Liver (tissue), 9 donors: ENCODE results near the gene PRKN. TPM values are rescaled to one million over a fixed set of nuclear protein-coding genes. Genes with fewer than 3 reads are reported as not detected.

Experiments
- DNase-seq: peaks from one replicate; pipeline ENCODE4 v3.0.0-alpha.2; 2017; ENCODE audit warnings: low spot score
- H3K27ac ChIP-seq, 2 donors: one replicate each; pipeline ENCODE4 v1.7.0; 2013; ENCODE audit warnings: inconsistent platforms in 2 of 2, low read length in 2 of 2, control low read depth in 1 of 2, low read depth in 1 of 2, mild to moderate bottlenecking in 1 of 2
- H3K27me3 ChIP-seq, 4 donors: one replicate each; pipeline versions ENCODE4 v1.6.1 to v1.7.0; 2013; ENCODE audit warnings: low read length in 3 of 4, inconsistent platforms in 1 of 4, mild to moderate bottlenecking in 1 of 4, moderate library complexity in 1 of 4; ENCODE audit not compliant: control insufficient read depth in 4 of 4, insufficient read depth in 4 of 4
- H3K36me3 ChIP-seq, 4 donors: one replicate each; pipeline versions ENCODE4 v1.6.1 to v1.7.0; 2013; ENCODE audit warnings: low read length in 3 of 4, mild to moderate bottlenecking in 3 of 4, low read depth in 1 of 4, moderate library complexity in 1 of 4; ENCODE audit not compliant: control insufficient read depth in 4 of 4, insufficient read depth in 3 of 4
- H3K4me1 ChIP-seq, 4 donors: one replicate each; pipeline versions ENCODE4 v1.6.1 to v1.7.0; 2013; ENCODE audit warnings: low read length in 3 of 4, mild to moderate bottlenecking in 3 of 4, moderate library complexity in 1 of 4; ENCODE audit not compliant: control insufficient read depth in 4 of 4, insufficient read depth in 4 of 4
- H3K4me3 ChIP-seq, 3 donors: one replicate each; pipeline versions ENCODE4 v1.6.1 to v1.7.0; 2013; ENCODE audit warnings: low read length in 3 of 3, control low read depth in 1 of 3, low read depth in 1 of 3, mild to moderate bottlenecking in 1 of 3
- H3K9ac ChIP-seq, 2 donors: one replicate each; pipeline ENCODE4 v1.7.0; 2013; ENCODE audit warnings: low read length in 2 of 2, mild to moderate bottlenecking in 2 of 2, moderate library complexity in 2 of 2, control low read depth in 1 of 2, low read depth in 1 of 2
- H3K9me3 ChIP-seq, 4 donors: one replicate each; pipeline versions ENCODE4 v1.6.1 to v1.7.0; 2013; ENCODE audit warnings: low read length in 3 of 4; ENCODE audit not compliant: control insufficient read depth in 4 of 4
- EGR1 ChIP-seq, 2 donors: IDR thresholded peaks; 2 replicates each; pipeline ENCODE4 v1.6.1; 2016 to 2018; ENCODE audit warnings: antibody characterized with exemption in 2 of 2, low read depth in 2 of 2
- FOXA1 ChIP-seq: IDR thresholded peaks from 2 replicates; pipeline ENCODE4 v1.6.1; 2016; ENCODE audit warnings: antibody characterized with exemption
- FOXA2 ChIP-seq: IDR thresholded peaks from 2 replicates; pipeline ENCODE4 v1.6.1; 2016; ENCODE audit warnings: antibody characterized with exemption
- HNF4A ChIP-seq, 2 donors: conservative IDR thresholded peaks; 2 replicates each; pipeline ENCODE4 v1.6.1; 2016; ENCODE audit warnings: antibody characterized with exemption in 2 of 2, mild to moderate bottlenecking in 2 of 2
- HNF4G ChIP-seq: IDR thresholded peaks from 2 replicates; pipeline ENCODE4 v1.6.1; 2016; ENCODE audit warnings: antibody characterized with exemption
- JUND ChIP-seq, 2 donors: IDR thresholded peaks; 2 replicates each; pipeline ENCODE4 v1.6.1; 2016; ENCODE audit warnings: antibody characterized with exemption in 2 of 2
- NR2F2 ChIP-seq: IDR thresholded peaks from 2 replicates; pipeline ENCODE4 v1.6.1; 2016; ENCODE audit warnings: antibody characterized with exemption
- RAD21 ChIP-seq, 2 donors: IDR thresholded peaks; 2 replicates each; pipeline ENCODE4 v1.6.1; 2016; ENCODE audit warnings: antibody characterized with exemption in 2 of 2, mild to moderate bottlenecking in 2 of 2
- SP1 ChIP-seq: IDR thresholded peaks from 2 replicates; pipeline ENCODE4 v1.6.1; 2018; ENCODE audit warnings: antibody characterized with exemption, mild to moderate bottlenecking
- TAF1 ChIP-seq: conservative IDR thresholded peaks from 2 replicates; pipeline ENCODE4 v1.6.1; 2016; ENCODE audit warnings: antibody characterized with exemption, mild to moderate bottlenecking
- YY1 ChIP-seq: IDR thresholded peaks from 2 replicates; pipeline ENCODE4 v1.6.1; 2016; ENCODE audit warnings: antibody characterized with exemption, mild to moderate bottlenecking
- ZBTB33 ChIP-seq: IDR thresholded peaks from 2 replicates; pipeline ENCODE4 v1.6.1; 2016; ENCODE audit warnings: antibody characterized with exemption
- WGBS: extraction: QIAGEN DNeasy Blood & Tissue Kit; methylation state at CpG from one replicate; pipeline ENCODE4 v1.1.7; 2013; 5-methylcytosine and 5-hydroxymethylcytosine counted together
- polyA plus RNA-seq, 2 donors: library from polyadenylated mRNA; stranded (reverse) in 1 of 2; unstranded in 1 of 2; fragments of 200-250 nt in 1 of 2; fragments of >200 nt in 1 of 2; fragmentation: Nextera tagmentation in 1 of 2; extraction: Ambion mirVana in 1 of 2; gene quantifications; one replicate each; pipeline versions ENCODE4 v1.2.1 to v1.2.3, GENCODE V29; 2013 to 2015
- total RNA-seq, 2 donors: library from RNA; depleted of rRNA; stranded (reverse); fragments of >200 nt; gene quantifications; one replicate each; pipeline ENCODE4 v1.2.3, GENCODE V29; 2014
- TF ChIP-seq, protein P1 (sequence below): IDR thresholded peaks from 2 replicates; pipeline ENCODE4 v1.6.1; 2016; ENCODE audit warnings: antibody characterized with exemption
- TF ChIP-seq, protein P2 (sequence below): fragments of 150-350 bp; IDR thresholded peaks from 2 replicates; pipeline ENCODE4 v1.5.1; 2017; ENCODE audit warnings: improper control_type of control experiment, low read depth, low read length; ENCODE audit not compliant: missing input control
- TF ChIP-seq, protein P3 (sequence below): IDR thresholded peaks from 2 replicates; pipeline ENCODE4 v1.6.1; 2016; ENCODE audit warnings: antibody characterized with exemption
- donor health status: healthy.
- donor health status: healthy.
- donor health status: healthy.
- donor health status: healthy.
- donor health status: healthy.

Gene PRKN
- total and polyA plus RNA-seq, 4 donors: 0.47 to 4.1 (median 3.2) TPM

DNA sequence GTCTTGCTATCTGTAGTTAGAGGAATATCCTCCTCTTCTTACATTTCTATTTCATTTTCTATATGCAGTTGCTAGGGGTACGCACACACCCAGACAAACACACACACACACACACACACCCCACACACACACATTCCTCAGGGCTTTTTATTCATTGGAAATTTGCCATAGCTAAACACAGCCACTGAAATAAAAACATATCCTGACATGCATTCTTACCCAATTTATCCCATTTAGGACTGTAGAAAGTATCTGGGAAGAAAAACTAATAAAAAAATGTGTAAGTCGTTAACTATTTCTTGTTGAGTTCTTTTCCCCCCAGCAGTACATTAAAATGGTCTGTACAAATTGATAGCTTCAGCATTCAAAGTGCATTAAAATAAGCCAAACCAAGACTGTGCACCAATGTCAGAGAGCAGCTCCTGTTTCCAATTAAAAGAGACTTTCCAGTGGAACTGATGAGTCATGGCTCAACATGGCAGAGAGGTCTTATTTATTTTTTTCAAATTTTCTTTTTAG is 1095.8 kb downstream of the PRKN start:
- WGBS: 61% methylated on average over 2 of the region's 2 CpGs
- no peak for DNase-seq
- H3K9ac ChIP-seq: no peak overlapping the region
- no peaks in the 10 kb centered on the region for H3K9me3 ChIP-seq
- H3K4me1 ChIP-seq: no peaks in the 10 kb centered on the region
- no peak overlapping the region for H3K27ac ChIP-seq
- no peaks in the 10 kb centered on the region for H3K27me3 ChIP-seq
- peak in 1 of 2 donors; percentile 67 for TF ChIP-seq JUND (IDR thresholded peaks at IDR 0.05)
- no peak for TF ChIP-seq HNF4G
- no peak overlapping the region for H3K4me3 ChIP-seq
- H3K36me3 ChIP-seq: no peaks in the 10 kb centered on the region

GRCh38 chr6:161630674-161631073 is 1096.9 kb downstream of the PRKN start:
- TF ChIP-seq, protein P1, sequence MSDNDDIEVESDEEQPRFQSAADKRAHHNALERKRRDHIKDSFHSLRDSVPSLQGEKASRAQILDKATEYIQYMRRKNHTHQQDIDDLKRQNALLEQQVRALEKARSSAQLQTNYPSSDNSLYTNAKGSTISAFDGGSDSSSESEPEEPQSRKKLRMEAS: no peak
- no peak for TF ChIP-seq ZBTB33
- TF ChIP-seq EGR1 (IDR thresholded peaks at IDR 0.05; ENCODE audit: low read depth in 2 of 2): no peak
- TF ChIP-seq HNF4G: no peak
- no peak for TF ChIP-seq FOXA2
- no peak for TF ChIP-seq YY1
- no peak for TF ChIP-seq HNF4A (conservative IDR thresholded peaks at IDR 0.05)
- H3K9me3 ChIP-seq: no peaks in the 10 kb centered on the region
- H3K4me1 ChIP-seq: no peaks in the 10 kb centered on the region
- no peak overlapping the region for H3K4me3 ChIP-seq
- no peak for DNase-seq
- H3K27me3 ChIP-seq: no peaks in the 10 kb centered on the region
- H3K9ac ChIP-seq: no peak overlapping the region
- H3K36me3 ChIP-seq: no peaks in the 10 kb centered on the region
- H3K27ac ChIP-seq: no peak overlapping the region
- 74% methylated on average over 6 of the region's 6 CpGs for WGBS

GRCh38 chr6:161626132-161626676 is 1101.4 kb downstream of the PRKN start:
- no peak for DNase-seq

DNA sequence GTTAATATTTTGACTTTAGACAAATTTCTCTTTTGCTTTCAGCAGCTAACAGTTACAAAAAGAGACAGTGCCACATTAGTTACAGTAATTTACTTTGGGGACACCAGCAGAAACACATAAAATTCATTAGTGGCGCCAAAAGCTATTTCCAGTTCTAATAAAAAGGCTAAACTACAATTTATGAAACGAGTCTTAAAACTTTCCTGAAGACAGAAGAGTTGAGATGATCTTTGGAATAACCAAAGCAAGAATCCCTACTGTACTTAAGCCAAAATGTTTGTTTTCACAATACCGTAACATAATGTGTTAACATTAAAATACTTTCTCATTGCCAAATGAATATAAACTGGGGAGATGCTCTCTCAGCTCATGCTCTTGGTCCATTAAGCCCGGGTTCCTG is 1103.5 kb downstream of the PRKN start:
- no peaks in the 10 kb centered on the region for H3K9me3 ChIP-seq
- no peak for DNase-seq
- 87% methylated on average over 4 of the region's 4 CpGs for WGBS
- H3K36me3 ChIP-seq: no peaks in the 10 kb centered on the region
- H3K4me3 ChIP-seq: no peak overlapping the region
- H3K27ac ChIP-seq: no peak overlapping the region
- no peak overlapping the region for H3K9ac ChIP-seq
- H3K4me1 ChIP-seq: no peaks in the 10 kb centered on the region
- H3K27me3 ChIP-seq: no peaks in the 10 kb centered on the region
- no peak for TF ChIP-seq RAD21 (IDR thresholded peaks at IDR 0.05)
- TF ChIP-seq YY1: no peak
- TF ChIP-seq, protein P1: no peak
- TF ChIP-seq ZBTB33: no peak
- no peak for TF ChIP-seq FOXA2
- no peak for TF ChIP-seq SP1
- TF ChIP-seq TAF1: no peak
- TF ChIP-seq, protein P2, sequence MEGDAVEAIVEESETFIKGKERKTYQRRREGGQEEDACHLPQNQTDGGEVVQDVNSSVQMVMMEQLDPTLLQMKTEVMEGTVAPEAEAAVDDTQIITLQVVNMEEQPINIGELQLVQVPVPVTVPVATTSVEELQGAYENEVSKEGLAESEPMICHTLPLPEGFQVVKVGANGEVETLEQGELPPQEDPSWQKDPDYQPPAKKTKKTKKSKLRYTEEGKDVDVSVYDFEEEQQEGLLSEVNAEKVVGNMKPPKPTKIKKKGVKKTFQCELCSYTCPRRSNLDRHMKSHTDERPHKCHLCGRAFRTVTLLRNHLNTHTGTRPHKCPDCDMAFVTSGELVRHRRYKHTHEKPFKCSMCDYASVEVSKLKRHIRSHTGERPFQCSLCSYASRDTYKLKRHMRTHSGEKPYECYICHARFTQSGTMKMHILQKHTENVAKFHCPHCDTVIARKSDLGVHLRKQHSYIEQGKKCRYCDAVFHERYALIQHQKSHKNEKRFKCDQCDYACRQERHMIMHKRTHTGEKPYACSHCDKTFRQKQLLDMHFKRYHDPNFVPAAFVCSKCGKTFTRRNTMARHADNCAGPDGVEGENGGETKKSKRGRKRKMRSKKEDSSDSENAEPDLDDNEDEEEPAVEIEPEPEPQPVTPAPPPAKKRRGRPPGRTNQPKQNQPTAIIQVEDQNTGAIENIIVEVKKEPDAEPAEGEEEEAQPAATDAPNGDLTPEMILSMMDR: no peak
- no peak for TF ChIP-seq JUND (IDR thresholded peaks at IDR 0.05)
- no peak for TF ChIP-seq FOXA1
- no peak for TF ChIP-seq NR2F2
- TF ChIP-seq, protein P3, sequence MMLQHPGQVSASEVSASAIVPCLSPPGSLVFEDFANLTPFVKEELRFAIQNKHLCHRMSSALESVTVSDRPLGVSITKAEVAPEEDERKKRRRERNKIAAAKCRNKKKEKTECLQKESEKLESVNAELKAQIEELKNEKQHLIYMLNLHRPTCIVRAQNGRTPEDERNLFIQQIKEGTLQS: no peak
- no peak for TF ChIP-seq HNF4A (conservative IDR thresholded peaks at IDR 0.05)
- TF ChIP-seq HNF4G: no peak

More at GRCh38 chr6:161626132-161626676, 1101.4 kb downstream of the PRKN start:
- Histone ChIP-seq H3K27ac (no peak overlapping the region), H3K4me3 (no peak overlapping the region), H3K36me3 (no peaks in the 10 kb centered on the region), H3K27me3 (no peaks in the 10 kb centered on the region), H3K9me3 (no peaks in the 10 kb centered on the region), H3K9ac (no peak overlapping the region), H3K4me1 (no peaks in the 10 kb centered on the region)
- WGBS: 90% methylated on average over 13 of the region's 13 CpGs
- TF ChIP-seq HNF4G (no peak), SP1 (no peak), FOXA1 (no peak), TAF1 (no peak)
- TF ChIP-seq, protein P1: no peak
